GM18498 (cell line): ENCODE data around the gene TMPRSS6.

Experiments used
- ATAC-seq: cut with Tn5 transposase; IDR thresholded peaks from one replicate; pipeline ENCODE4 v1.9.1; 2021; ENCODE audit warnings: mild to moderate bottlenecking, moderate library complexity; ENCODE audit not compliant: unreplicated experiment

The TMPRSS6 gene

GRCh38 chr22:37069719-37070118 is 39.8 kb downstream of the TMPRSS6 start:
- no peak for ATAC-seq

DNA sequence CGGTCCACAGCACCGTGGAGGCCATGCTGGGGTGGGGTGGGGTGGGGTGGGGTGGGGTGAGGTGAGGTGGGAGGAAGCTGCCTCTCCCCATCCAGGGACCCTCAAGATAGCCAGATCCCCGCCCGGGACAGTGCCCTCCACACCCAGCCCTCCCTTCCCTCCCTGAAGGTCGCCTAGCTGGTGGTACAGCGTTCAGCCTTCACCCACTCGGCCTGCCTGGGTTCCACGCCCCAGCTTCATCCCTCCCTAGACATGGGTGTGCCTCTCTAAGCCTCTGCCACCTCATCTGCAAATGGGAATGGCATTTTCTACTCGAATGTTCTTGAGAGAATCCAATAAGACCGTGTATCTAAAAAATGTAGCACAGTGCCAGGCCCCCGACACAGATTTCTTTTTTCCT is 40.2 kb downstream of the TMPRSS6 start:
- no peak for ATAC-seq

DNA sequence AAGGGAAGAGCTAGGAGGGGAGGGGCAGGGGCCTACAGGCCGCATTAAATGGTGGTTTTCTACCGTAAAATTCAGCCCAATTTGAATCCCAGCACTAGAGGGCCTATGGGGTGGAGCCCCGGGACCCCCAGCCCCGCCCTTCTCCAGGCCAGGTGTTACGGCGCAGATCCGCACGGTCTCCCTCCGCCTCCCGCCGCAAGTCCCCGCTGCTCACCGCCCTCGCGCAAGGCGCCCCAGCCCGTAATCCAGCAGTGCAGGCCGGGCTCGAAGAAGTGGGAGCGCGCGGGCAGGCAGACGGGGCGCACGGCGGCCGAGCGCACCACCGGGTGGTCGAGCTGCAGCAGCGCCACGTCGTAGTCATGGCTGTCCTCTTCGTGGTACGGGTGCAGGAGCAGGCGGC is 40.7 kb downstream of the TMPRSS6 start:
- ATAC-seq: no peak

GRCh38 chr22:37067428-37067827 is 42.1 kb downstream of the TMPRSS6 start:
- no peak for ATAC-seq

DNA sequence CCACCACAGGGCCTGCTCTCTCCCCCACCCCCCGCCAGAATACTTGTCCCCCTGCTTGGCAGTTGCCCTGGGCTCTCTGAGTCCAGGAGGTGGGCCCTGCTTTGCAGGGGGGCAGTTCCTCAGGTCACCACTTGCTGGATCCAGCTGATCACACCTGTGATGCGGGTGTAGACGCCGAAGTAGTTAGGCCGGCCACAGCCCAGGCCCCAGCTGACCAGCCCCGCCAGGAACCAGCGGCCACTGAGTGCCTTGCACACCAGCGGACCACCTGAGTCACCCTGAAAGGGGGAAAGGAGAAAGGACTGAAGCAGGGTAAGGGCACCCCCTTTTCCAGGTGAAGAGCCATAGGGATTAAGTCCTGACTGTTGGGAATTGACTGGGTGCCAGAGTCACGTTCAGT is 43.6 kb downstream of the TMPRSS6 start:
- ATAC-seq: no peak

- no peak for ATAC-seq
Measured at GRCh38 chr22:37065180-37065579, 44.3 kb downstream of the TMPRSS6 start.

DNA sequence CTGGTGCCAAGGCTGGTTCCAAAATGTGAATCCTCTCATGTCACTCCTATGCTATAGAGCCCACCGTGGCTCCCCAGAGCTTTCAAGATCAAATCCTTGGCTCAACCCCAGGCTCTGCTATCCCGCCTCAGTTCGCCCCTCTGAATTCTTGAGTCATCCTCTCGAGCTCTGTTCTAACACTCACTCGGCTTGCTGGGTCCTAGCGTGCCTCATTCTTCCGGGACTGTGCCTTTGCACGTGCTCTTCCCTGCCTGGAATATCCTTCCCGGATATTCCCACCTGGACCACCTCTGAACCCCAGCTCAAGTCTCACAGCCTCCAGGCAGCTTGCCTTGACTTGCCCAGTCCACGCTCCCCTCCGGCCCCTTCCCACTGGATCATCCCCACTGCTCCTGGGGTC is 45.0 kb downstream of the TMPRSS6 start:
- ATAC-seq: no peak

GRCh38 chr22:37063431-37064420 is 45.8 kb downstream of the TMPRSS6 start:
- ATAC-seq: no peak

DNA sequence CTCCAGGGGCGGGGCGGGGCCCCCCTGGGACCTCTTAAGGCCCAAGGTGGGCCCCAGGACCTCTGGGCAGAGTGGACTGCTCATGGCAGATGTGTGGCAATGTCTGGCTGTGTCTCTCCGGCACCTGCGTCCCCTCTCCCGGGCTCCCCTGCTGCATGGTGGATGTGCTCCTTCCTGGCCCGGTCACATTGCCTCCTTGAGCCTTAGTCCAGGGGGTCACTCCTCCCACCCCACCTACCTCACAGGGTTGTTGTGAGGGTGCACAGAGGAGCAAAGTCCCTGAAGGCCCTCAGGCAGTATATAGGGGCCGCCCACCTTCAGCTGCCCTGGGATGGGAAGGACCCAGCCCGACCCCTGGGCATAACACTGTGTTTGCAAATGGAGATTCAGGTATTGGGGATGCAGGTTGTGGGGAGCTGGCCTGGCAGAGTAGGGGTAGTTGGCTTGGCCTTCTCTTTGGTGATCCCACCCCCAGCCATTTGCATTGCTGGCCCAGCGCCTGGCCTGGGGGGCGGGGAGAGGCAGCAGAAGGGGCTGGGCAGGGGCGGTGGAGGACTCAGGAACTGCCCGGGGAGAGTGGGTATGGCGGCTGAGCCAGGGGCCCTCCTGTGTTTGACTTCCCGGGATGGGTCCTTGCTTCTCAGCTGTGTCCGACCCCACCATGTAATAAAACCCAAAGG is 46.7 kb downstream of the TMPRSS6 start:
- no peak for ATAC-seq

GRCh38 chr22:37062376-37062675 is 47.2 kb downstream of the TMPRSS6 start:
- no peak for ATAC-seq

GRCh38 chr22:37061611-37062375 is 47.7 kb downstream of the TMPRSS6 start:
- ATAC-seq: no peak

DNA sequence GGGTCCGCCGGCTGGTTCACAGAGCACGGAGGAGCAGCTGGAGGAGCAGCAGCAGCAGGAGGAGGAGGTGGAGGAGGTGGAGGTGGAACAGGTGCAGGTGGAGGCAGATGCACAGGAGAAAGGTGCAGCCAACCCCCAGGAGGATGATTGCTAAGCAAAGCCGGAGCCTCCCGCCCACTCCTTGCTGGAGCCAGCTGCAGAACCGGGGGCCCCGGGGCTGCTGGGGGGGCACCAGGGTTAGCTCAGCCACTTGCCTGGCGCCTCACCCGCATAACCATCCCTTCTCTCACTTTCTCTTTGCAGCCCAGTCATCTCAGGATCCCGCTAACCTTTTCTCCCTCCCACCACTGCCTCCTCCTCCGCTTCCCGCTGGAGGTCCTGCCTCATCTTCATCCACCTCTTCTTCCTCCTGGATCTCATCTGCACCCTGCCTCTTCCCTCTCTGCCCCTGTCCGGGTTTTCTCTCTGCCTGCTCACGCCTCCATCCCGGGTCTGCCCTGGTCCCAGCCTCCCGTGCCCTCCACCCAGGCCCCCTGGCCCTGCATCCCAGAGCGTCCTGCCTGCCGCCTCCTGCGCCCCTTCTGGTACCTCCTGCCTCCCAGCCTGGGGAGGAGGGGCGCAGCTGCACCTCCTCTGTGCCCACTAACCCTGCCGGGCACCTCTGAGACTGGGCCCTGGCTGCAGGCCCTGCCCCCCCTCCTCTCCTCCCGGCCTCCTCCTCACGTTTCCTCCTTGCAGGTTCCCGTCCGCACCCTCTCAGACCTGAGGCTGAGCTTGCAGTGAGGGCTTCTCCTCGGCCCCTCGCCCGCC is 48.5 kb downstream of the TMPRSS6 start:
- no peak for ATAC-seq

DNA sequence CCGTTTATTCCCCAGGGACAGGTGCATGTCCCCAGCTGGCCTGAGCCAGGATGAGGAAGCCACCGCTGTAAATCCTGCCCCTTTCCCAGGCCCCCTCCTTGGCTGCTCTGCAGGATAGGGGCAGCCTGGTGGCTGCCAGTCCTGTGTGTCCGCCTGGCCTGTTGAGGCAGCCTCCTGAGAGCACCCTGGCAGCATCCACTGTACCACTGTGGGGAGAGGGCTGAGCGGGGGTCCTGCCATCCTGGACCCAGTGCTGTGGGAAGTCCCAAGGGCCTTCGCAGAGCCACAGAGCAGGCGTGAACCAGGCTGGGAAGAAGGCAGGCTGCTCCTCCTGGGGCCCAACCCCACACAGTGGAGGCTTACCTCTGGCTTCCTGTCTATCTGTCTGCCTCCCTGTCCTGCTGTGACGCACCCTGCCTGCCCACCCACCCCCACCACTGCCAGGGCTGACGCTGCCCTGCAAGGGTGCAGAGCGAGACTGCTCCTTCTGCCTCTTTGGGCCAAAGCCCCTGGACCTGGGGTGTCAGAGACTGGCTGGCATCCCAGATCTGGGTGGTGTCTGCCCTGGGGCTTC is 49.5 kb downstream of the TMPRSS6 start:
- ATAC-seq: no peak

GRCh38 chr22:37058917-37059701 is 50.4 kb downstream of the TMPRSS6 start:
- no peak for ATAC-seq

GRCh38 chr22:37057796-37058510 is 51.6 kb downstream of the TMPRSS6 start:
- no peak for ATAC-seq

DNA sequence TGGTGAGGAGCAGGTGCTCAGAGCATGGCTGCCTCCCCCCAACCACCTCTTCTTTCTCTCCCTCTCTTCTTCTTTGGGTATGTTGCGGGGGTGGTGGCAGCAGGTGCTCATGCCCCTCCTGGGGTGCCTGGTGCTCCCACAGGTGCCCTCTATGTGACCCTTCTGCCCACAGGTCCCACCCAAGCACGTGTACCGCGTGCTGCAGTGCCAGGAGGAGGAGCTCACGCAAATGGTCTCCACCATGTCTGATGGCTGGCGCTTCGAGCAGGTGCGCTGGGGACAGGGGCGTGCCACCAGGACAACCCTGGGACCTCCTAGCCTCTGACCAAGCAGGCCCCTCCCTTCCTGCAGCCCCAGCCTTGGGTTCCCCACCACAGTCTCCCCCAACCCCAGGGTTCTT is 52.3 kb downstream of the TMPRSS6 start:
- ATAC-seq: no peak

DNA sequence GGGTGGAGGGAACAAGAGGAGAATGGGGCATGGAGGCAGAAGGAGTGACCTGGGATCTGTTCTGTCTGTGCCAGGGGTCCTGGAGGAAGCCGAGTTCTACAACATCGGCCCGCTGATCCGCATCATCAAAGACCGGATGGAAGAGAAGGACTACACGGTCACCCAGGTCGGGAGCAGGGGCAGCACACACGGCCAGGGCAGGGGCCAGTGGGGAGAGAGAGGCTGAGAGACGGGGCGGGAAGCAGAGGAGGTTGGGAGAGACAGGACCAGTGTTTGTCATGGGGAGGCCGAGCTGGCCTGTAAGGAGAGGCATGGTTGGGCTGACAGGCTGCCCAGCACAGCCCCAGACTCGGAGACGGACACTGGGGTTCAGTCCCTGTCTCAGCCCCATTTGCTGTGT is 53.3 kb downstream of the TMPRSS6 start:
- ATAC-seq: no peak

DNA sequence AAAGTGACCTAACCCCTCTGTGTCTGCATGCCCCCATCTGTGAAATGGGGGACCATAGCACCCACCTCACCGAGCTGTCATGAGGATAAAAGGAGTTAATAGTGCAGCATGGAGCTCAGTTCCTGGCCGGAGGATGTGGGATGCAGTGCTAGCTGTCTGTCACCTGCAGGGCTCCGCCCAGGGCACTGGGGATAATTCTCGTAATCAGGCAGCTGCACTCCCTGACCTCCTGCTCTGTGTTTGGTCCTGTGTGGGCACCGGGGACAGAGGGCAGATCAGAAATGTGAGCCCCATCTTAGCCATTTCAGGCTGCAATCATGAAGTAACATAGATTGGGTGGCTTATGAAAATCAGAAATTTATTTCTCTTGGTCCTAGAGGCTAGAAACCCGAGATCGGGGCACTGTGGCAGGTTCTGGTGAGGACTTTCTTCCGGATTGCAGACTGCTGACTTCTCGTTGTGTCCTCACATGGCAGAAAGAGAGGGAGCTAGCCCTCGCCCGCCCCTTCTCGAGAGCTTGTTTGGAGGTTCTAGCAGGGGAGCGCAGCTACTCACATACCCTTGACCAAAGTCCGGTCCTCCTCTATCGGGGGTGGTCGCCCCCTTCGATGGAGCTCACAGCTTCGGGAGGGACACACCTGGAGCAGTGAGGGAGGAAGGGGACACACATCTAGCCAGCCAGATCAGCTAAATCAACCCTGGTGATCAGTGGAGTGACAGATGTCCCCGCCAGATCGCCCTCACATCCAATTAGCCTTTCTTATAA is 54.7 kb downstream of the TMPRSS6 start:
- ATAC-seq: no peak
